Neural cell (in vitro differentiated cells): ENCODE results near the gene KRT85. TPM values are rescaled to one million over a fixed set of nuclear protein-coding genes. Genes with fewer than 3 reads are reported as not detected.

ENCODE experiments used
- H2AFZ ChIP-seq: fragments of 200-600, 300-800 bp; sonication (generic), shearing (Covaris generic); 2 replicates; pipeline ENCODE4 v1.6.0; 2014; ENCODE audit warnings: low read depth, mild to moderate bottlenecking, antibody characterized with exemption, low read length, moderate library complexity
- H3F3A ChIP-seq: fragments of 200-600 bp; shearing (Covaris generic); 2 replicates; pipeline ENCODE4 v1.6.1; 2016; ENCODE audit warnings: mild to moderate bottlenecking, moderate library complexity, mixed read lengths, antibody characterized with exemption, low read length; ENCODE audit not compliant: insufficient read depth, poor library complexity, severe bottlenecking
- H3K27ac ChIP-seq: fragments of 200-600, 300-800 bp; sonication (generic), shearing (Covaris generic); 2 replicates; pipeline ENCODE4 v1.5.1; 2014; ENCODE audit warnings: mild to moderate bottlenecking, low read length, moderate library complexity
- H3K27me3 ChIP-seq: fragments of 300-800, 200-600 bp; sonication (generic), shearing (Covaris generic); 2 replicates; pipeline ENCODE4 v1.6.0; 2014; ENCODE audit warnings: mild to moderate bottlenecking, low read depth, low read length, moderate library complexity; ENCODE audit not compliant: insufficient read depth
- H3K36me3 ChIP-seq: fragments of 300-800, 200-600 bp; sonication (generic), shearing (Covaris generic); 2 replicates; pipeline ENCODE4 v1.5.1; 2014; ENCODE audit warnings: mild to moderate bottlenecking, antibody characterized with exemption, low read length, moderate library complexity; ENCODE audit not compliant: insufficient read depth
- H3K4me2 ChIP-seq: fragments of 300-800, 200-600 bp; sonication (generic), shearing (Covaris generic); 2 replicates; pipeline ENCODE4 v1.6.0; 2014; ENCODE audit warnings: mild to moderate bottlenecking, low read length
- H3K4me3 ChIP-seq: fragments of 300-800, 200-600 bp; sonication (generic), shearing (Covaris generic); 2 replicates; pipeline ENCODE4 v1.5.1; 2014; ENCODE audit warnings: mild to moderate bottlenecking, low read length, moderate library complexity
- H3K79me2 ChIP-seq: fragments of 200-600 bp; shearing (Covaris generic); replicated peaks from 2 replicates; pipeline ENCODE4 v1.6.0; 2014; ENCODE audit warnings: mild to moderate bottlenecking, low read length, moderate library complexity; ENCODE audit not compliant: insufficient read depth
- H3K9ac ChIP-seq: fragments of 300-800, 200-600 bp; sonication (generic), shearing (Covaris generic); 2 replicates; pipeline ENCODE4 v1.6.1; 2016; ENCODE audit warnings: mild to moderate bottlenecking, low read length, mixed read lengths
- H3K9me2 ChIP-seq: fragments of 200-600 bp; shearing (Covaris generic); 2 replicates; pipeline ENCODE4 v1.6.1; 2016; ENCODE audit warnings: mild to moderate bottlenecking, low read length, mixed read lengths; ENCODE audit not compliant: insufficient read depth
- H3K9me3 ChIP-seq: fragments of 200-600, 300-800 bp; sonication (generic), shearing (Covaris generic); 2 replicates; pipeline ENCODE4 v1.6.1; 2016; ENCODE audit warnings: mild to moderate bottlenecking, mixed run types, low read length, moderate library complexity, mixed read lengths
- H4K20me1 ChIP-seq: fragments of 200-600 bp; shearing (Covaris generic); 2 replicates; pipeline ENCODE4 v1.6.1; 2016; ENCODE audit warnings: mild to moderate bottlenecking, mixed run types; ENCODE audit not compliant: insufficient read depth
- CTCF ChIP-seq: fragments of 450-650 bp; IDR thresholded peaks from 2 replicates; pipeline ENCODE4 v1.5.1; 2014; ENCODE audit warnings: antibody characterized with exemption, mild to moderate bottlenecking, moderate library complexity; ENCODE audit not compliant: poor library complexity, severe bottlenecking
- EP300 ChIP-seq: fragments of 450-650 bp; conservative IDR thresholded peaks from 2 replicates; pipeline ENCODE4 v1.6.1; 2014; ENCODE audit warnings: antibody characterized with exemption, mild to moderate bottlenecking, moderate library complexity; ENCODE audit not compliant: poor library complexity, severe bottlenecking
- EZH2 ChIP-seq: fragments of 200-600, 300-800 bp; shearing (Covaris generic), sonication (generic); IDR thresholded peaks from 2 replicates; pipeline ENCODE4 v1.6.1; 2014; ENCODE audit warnings: antibody characterized with exemption, low read length, borderline replicate concordance, mild to moderate bottlenecking; ENCODE audit not compliant: insufficient read depth, poor library complexity, severe bottlenecking
- MXI1 ChIP-seq: fragments of 450-650 bp; conservative IDR thresholded peaks from 2 replicates; pipeline ENCODE4 v1.6.1; 2014; ENCODE audit warnings: antibody characterized with exemption, mild to moderate bottlenecking; ENCODE audit not compliant: poor library complexity, severe bottlenecking
- POLR2AphosphoS5 ChIP-seq: IDR thresholded peaks from 2 replicates; pipeline ENCODE4 v1.6.1; 2012
- RAD21 ChIP-seq: fragments of 450-650 bp; conservative IDR thresholded peaks from 2 replicates; pipeline ENCODE4 v1.6.1; 2014; ENCODE audit warnings: antibody characterized with exemption, mild to moderate bottlenecking, moderate library complexity
- REST ChIP-seq: IDR thresholded peaks from 2 replicates; pipeline ENCODE4 v1.6.1; 2012; ENCODE audit warnings: borderline replicate concordance
- SMC3 ChIP-seq: fragments of 450-650 bp; conservative IDR thresholded peaks from 2 replicates; pipeline ENCODE4 v1.6.1; 2014; ENCODE audit warnings: antibody characterized with exemption, mild to moderate bottlenecking, moderate library complexity; ENCODE audit not compliant: poor library complexity
- TAF1 ChIP-seq: IDR thresholded peaks from 2 replicates; pipeline ENCODE4 v1.6.1; 2012; ENCODE audit warnings: low read depth
- polyA plus RNA-seq: library from polyadenylated mRNA; depleted of rRNA; stranded (reverse); fragments of >200 nt; gene quantifications from 2 replicates; pipeline ENCODE4 v1.2.3, GENCODE V29; 2014

Gene KRT85
- polyA plus RNA-seq, 1 donor from 2014 or later: not detected

GRCh38 chr12:52380271-52380694 is 13.0 kb upstream of the KRT85 start:
- H3F3A ChIP-seq: no peaks in the 10 kb centered on the region
- no peak overlapping the region for H2AFZ ChIP-seq
- TF ChIP-seq POLR2AphosphoS5: no peak
- no peak for TF ChIP-seq RAD21
- no peak for TF ChIP-seq MXI1
- H3K4me3 ChIP-seq: no peak overlapping the region
- H3K9ac ChIP-seq: no peak overlapping the region
- no peaks in the 10 kb centered on the region for H3K36me3 ChIP-seq
- no peaks in the 10 kb centered on the region for H3K9me2 ChIP-seq
- no peaks in the 10 kb centered on the region for H3K9me3 ChIP-seq
- H3K79me2 ChIP-seq: no peaks in the 10 kb centered on the region
- no peaks in the 10 kb centered on the region for H4K20me1 ChIP-seq
- H3K27ac ChIP-seq: no peak overlapping the region
- H3K4me2 ChIP-seq: no peak overlapping the region
- no peaks in the 10 kb centered on the region for H3K27me3 ChIP-seq

GRCh38 chr12:52379536-52379935 is 12.3 kb upstream of the KRT85 start:
- no peak overlapping the region for H3K9ac ChIP-seq
- H3K4me3 ChIP-seq: no peak overlapping the region
- H2AFZ ChIP-seq: no peak overlapping the region
- TF ChIP-seq RAD21 (no peak), EP300 (no peak), EZH2 (no peak), MXI1 (no peak), POLR2AphosphoS5 (no peak), TAF1 (no peak), SMC3 (no peak), REST (no peak), CTCF (no peak)
- no peaks in the 10 kb centered on the region for H3K79me2 ChIP-seq
- no peaks in the 10 kb centered on the region for H3K36me3 ChIP-seq
- H3F3A ChIP-seq: no peaks in the 10 kb centered on the region
- no peak overlapping the region for H3K4me2 ChIP-seq
- H3K9me3 ChIP-seq: no peaks in the 10 kb centered on the region
- no peak overlapping the region for H3K27ac ChIP-seq
- no peaks in the 10 kb centered on the region for H3K27me3 ChIP-seq
- no peaks in the 10 kb centered on the region for H3K9me2 ChIP-seq
- H4K20me1 ChIP-seq: no peaks in the 10 kb centered on the region

- TF ChIP-seq EZH2 (no peak), SMC3 (no peak), EP300 (no peak)
- Histone ChIP-seq H3K79me2 (no peaks in the 10 kb centered on the region), H3K27ac (no peak overlapping the region), H4K20me1 (no peaks in the 10 kb centered on the region), H3K4me3 (no peak overlapping the region), H3F3A (no peaks in the 10 kb centered on the region), H3K9ac (no peak overlapping the region), H3K36me3 (no peaks in the 10 kb centered on the region), H3K27me3 (no peaks in the 10 kb centered on the region), H3K4me2 (no peak overlapping the region), H2AFZ (no peak overlapping the region), H3K9me2 (no peaks in the 10 kb centered on the region), H3K9me3 (no peaks in the 10 kb centered on the region)
These were observed 10.8 kb upstream of the KRT85 start for GRCh38 chr12:52378091-52378490.
